Panc1 (cell line): Measurements from ENCODE around the gene KNDC1. TPM values are rescaled to one million over a fixed set of nuclear protein-coding genes. Genes with fewer than 3 reads are reported as not detected.

Experiments
- ATAC-seq: fragments of 200-7000 bp; cut with Tn5 transposase; 2 replicates; pipeline ENCODE4 v1.9.1; 2020; ENCODE audit warnings: mild to moderate bottlenecking, moderate library complexity
- BruUV-seq: library from RNA; stranded (reverse); fragments of 400-500 nt; replicated peaks from 2 replicates; lab custom pipeline; 2021; lab: Mats Ljungman, UMichigan
- CTCF ChIA-PET: fragments of 300-600 bp; sonication (Branson Sonifier 250); formaldehyde crosslinking; loops from one replicate; lab custom pipeline; 2022; ENCODE audit warnings: antibody characterized with exemption; lab: Charles Lee
- POLR2A ChIA-PET: fragments of 300-600 bp; sonication (Branson Sonifier 250); formaldehyde crosslinking; loops from one replicate; lab custom pipeline; 2022; ENCODE audit warnings: antibody characterized with exemption; lab: Charles Lee
- DNase-seq: peaks from one replicate; pipeline ENCODE4 v3.0.0-alpha.2; 2010; ENCODE audit warnings: low read depth, low spot score
- H3K27ac ChIP-seq: 2 replicates; pipeline ENCODE4 v1.5.1; 2011; ENCODE audit warnings: mild to moderate bottlenecking, low read length, inconsistent platforms
- H3K27me3 ChIP-seq: fragments of 200-500 bp; sonication (Bioruptor generic); 2 replicates; pipeline ENCODE4 v1.6.0; 2014; ENCODE audit warnings: low read length, inconsistent platforms; ENCODE audit not compliant: control insufficient read depth, insufficient read depth
- H3K36me3 ChIP-seq: fragments of 200-500 bp; sonication (Bioruptor generic); 2 replicates; pipeline ENCODE4 v1.5.1; 2014; ENCODE audit warnings: inconsistent platforms, mild to moderate bottlenecking, low read length, moderate library complexity; ENCODE audit not compliant: control insufficient read depth, insufficient read depth
- H3K4me1 ChIP-seq: 2 replicates; pipeline ENCODE4 v1.5.1; 2011; ENCODE audit warnings: inconsistent platforms, mild to moderate bottlenecking, low read length, moderate library complexity; ENCODE audit not compliant: control insufficient read depth, insufficient read depth
- H3K4me3 ChIP-seq, 2 experiments: 2 replicates each; pipeline ENCODE4 v1.5.1; 2011 to 2012; ENCODE audit warnings: low read depth in 2 of 2, low read length in 2 of 2, mild to moderate bottlenecking in 2 of 2, inconsistent platforms in 1 of 2, moderate library complexity in 1 of 2
- H3K9me3 ChIP-seq: fragments of 200-500 bp; sonication (Bioruptor generic); 2 replicates; pipeline ENCODE4 v1.5.1; 2014; ENCODE audit warnings: low read depth, mild to moderate bottlenecking, inconsistent platforms, low read length, moderate library complexity; ENCODE audit not compliant: control insufficient read depth, insufficient read depth
- POLR2AphosphoS5 ChIP-seq: IDR thresholded peaks from 2 replicates; pipeline ENCODE4 v1.6.1; 2012; ENCODE audit warnings: mild to moderate bottlenecking, low read depth, low read length, moderate library complexity
- SIN3A ChIP-seq: IDR thresholded peaks from 2 replicates; pipeline ENCODE4 v1.6.1; 2012; ENCODE audit warnings: low read depth, mild to moderate bottlenecking, low read length, moderate library complexity, borderline replicate concordance; ENCODE audit not compliant: insufficient read depth
- TCF7L2 ChIP-seq: IDR thresholded peaks from 2 replicates; pipeline ENCODE4 v1.6.1; 2011; ENCODE audit warnings: mild to moderate bottlenecking, low read depth, low read length, inconsistent platforms
- in situ Hi-C: cut with HindIII; loops from 2 replicates; pipeline ENCODE4 v1.10.0; 2016; ENCODE audit warnings: low sequenced_read_pairs, low pct_unique_long_range_greater_than_20kb
- intact Hi-C: fragments of 100-400 bp; cut with micrococcal nuclease; formaldehyde crosslinking; loops from one replicate; pipeline ENCODE4 v1.10.0; 2022; ENCODE audit not compliant: unreplicated experiment
- total RNA-seq: library from RNA; stranded (reverse); gene quantifications from one replicate; pipeline ENCODE4 v1.2.1, GENCODE V29; 2021; ENCODE audit not compliant: unreplicated experiment
- TF ChIP-seq, protein P1 (sequence below), 2 experiments: IDR thresholded peaks; 2 replicates each; pipeline ENCODE4 v1.6.1; 2011 to 2012; ENCODE audit warnings: low read depth in 2 of 2, control low read depth in 1 of 2, low read length in 1 of 2, mild to moderate bottlenecking in 1 of 2, moderate library complexity in 1 of 2; ENCODE audit not compliant: insufficient read depth in 1 of 2
- TF ChIP-seq, protein P2 (sequence below): fragments of 450-650 bp; IDR thresholded peaks from 2 replicates; pipeline ENCODE4 v1.5.1; 2017; ENCODE audit warnings: mild to moderate bottlenecking

The KNDC1 gene
- total RNA-seq, 1 experiment from 2014 or later = 2.6 TPM

DNA sequence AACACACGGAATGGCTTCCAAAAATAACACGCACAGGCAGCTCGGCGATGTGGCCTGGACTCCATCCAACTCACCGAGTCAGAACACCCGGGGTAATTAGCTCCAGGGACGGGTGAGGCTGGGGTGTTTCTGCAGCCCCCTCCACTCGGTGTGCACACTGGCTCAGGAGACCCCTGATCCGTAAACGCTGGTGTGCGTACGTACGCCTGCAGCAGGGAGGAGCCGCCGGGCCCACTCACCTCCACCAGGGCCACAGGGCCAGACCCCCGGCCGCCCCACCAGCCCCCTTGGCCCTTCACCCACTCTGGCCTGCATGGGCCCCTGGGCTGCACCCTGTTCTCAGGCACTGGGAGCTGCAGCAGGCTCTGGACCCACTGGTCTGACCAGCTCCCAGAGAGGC, 47.6 kb downstream of the KNDC1 start:
- no peak for ATAC-seq

DNA sequence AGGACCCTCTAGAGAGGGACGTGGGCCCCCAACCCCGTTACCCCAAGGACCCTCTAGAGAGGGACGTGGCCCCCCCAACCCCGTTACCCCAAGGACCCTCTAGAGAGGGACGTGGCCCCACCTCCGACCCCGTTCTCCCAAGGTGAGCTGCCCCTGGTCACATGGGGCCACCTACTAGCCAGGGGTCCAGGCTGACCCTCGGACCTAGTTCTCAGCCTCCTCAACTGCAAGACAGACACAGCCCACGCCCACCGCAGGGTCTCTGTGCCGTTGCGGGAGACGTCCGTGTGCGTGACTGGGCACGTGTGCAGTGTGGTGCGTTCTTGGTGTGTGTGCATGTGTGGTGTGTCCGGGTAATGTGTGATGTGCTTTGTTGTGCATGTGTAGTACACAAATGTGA, 48.4 kb downstream of the KNDC1 start:
- ChIA-PET CTCF (no interaction called here), POLR2A (no interaction called here)
- no peak for ATAC-seq
- Histone ChIP-seq H3K9me3 (no peaks in the 10 kb centered on the region), H3K4me1 (no peaks in the 10 kb centered on the region), H3K27ac (no peak overlapping the region), H3K36me3 (no peaks in the 10 kb centered on the region), H3K4me3 (no peak overlapping the region), H3K27me3 (no peaks in the 10 kb centered on the region)
- no peak for DNase-seq
- TF ChIP-seq SIN3A = no peak
- no peak for TF ChIP-seq TCF7L2
- TF ChIP-seq POLR2AphosphoS5 = no peak
- TF ChIP-seq, protein P1, sequence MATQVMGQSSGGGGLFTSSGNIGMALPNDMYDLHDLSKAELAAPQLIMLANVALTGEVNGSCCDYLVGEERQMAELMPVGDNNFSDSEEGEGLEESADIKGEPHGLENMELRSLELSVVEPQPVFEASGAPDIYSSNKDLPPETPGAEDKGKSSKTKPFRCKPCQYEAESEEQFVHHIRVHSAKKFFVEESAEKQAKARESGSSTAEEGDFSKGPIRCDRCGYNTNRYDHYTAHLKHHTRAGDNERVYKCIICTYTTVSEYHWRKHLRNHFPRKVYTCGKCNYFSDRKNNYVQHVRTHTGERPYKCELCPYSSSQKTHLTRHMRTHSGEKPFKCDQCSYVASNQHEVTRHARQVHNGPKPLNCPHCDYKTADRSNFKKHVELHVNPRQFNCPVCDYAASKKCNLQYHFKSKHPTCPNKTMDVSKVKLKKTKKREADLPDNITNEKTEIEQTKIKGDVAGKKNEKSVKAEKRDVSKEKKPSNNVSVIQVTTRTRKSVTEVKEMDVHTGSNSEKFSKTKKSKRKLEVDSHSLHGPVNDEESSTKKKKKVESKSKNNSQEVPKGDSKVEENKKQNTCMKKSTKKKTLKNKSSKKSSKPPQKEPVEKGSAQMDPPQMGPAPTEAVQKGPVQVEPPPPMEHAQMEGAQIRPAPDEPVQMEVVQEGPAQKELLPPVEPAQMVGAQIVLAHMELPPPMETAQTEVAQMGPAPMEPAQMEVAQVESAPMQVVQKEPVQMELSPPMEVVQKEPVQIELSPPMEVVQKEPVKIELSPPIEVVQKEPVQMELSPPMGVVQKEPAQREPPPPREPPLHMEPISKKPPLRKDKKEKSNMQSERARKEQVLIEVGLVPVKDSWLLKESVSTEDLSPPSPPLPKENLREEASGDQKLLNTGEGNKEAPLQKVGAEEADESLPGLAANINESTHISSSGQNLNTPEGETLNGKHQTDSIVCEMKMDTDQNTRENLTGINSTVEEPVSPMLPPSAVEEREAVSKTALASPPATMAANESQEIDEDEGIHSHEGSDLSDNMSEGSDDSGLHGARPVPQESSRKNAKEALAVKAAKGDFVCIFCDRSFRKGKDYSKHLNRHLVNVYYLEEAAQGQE (IDR thresholded peaks at IDR 0.05; ENCODE audit: insufficient read depth in 1 of 2, low read depth in 2 of 2, low read length in 1 of 2) = no peak
- BruUV-seq = no TSS peak
- intact Hi-C loops = no loop called here
- in situ Hi-C loops = no loop called here

More for the DNA sequence above, 47.6 kb downstream of the KNDC1 start:
- in situ Hi-C loops = no loop called here
- Histone ChIP-seq H3K9me3 (no peaks in the 10 kb centered on the region), H3K4me1 (no peaks in the 10 kb centered on the region), H3K27me3 (no peaks in the 10 kb centered on the region), H3K27ac (no peak overlapping the region), H3K36me3 (no peaks in the 10 kb centered on the region), H3K4me3 (no peak overlapping the region)
- no peak for DNase-seq
- ChIA-PET POLR2A (no interaction called here), CTCF (no interaction called here)
- intact Hi-C loops = no loop called here
- BruUV-seq = no TSS peak
- TF ChIP-seq SIN3A (no peak), POLR2AphosphoS5 (no peak), TCF7L2 (no peak)
- TF ChIP-seq, protein P2, sequence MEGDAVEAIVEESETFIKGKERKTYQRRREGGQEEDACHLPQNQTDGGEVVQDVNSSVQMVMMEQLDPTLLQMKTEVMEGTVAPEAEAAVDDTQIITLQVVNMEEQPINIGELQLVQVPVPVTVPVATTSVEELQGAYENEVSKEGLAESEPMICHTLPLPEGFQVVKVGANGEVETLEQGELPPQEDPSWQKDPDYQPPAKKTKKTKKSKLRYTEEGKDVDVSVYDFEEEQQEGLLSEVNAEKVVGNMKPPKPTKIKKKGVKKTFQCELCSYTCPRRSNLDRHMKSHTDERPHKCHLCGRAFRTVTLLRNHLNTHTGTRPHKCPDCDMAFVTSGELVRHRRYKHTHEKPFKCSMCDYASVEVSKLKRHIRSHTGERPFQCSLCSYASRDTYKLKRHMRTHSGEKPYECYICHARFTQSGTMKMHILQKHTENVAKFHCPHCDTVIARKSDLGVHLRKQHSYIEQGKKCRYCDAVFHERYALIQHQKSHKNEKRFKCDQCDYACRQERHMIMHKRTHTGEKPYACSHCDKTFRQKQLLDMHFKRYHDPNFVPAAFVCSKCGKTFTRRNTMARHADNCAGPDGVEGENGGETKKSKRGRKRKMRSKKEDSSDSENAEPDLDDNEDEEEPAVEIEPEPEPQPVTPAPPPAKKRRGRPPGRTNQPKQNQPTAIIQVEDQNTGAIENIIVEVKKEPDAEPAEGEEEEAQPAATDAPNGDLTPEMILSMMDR = no peak
- TF ChIP-seq, protein P1 (IDR thresholded peaks at IDR 0.05; ENCODE audit: insufficient read depth in 1 of 2, low read depth in 2 of 2, low read length in 1 of 2) = no peak
